Liver (tissue), 9 donors: ENCODE measurements around the gene PEF1. TPM values are rescaled to one million over a fixed set of nuclear protein-coding genes. Genes with fewer than 3 reads are reported as not detected.

Experiments used
- DNase-seq: peaks from one replicate; pipeline ENCODE4 v3.0.0-alpha.2; 2017; ENCODE audit warnings: low spot score
- H3K27ac ChIP-seq, 2 donors: one replicate each; pipeline ENCODE4 v1.7.0; 2013; ENCODE audit warnings: inconsistent platforms in 2 of 2, low read length in 2 of 2, control low read depth in 1 of 2, low read depth in 1 of 2, mild to moderate bottlenecking in 1 of 2
- H3K27me3 ChIP-seq, 4 donors: one replicate each; pipeline versions ENCODE4 v1.6.1 to v1.7.0; 2013; ENCODE audit warnings: low read length in 3 of 4, inconsistent platforms in 1 of 4, mild to moderate bottlenecking in 1 of 4, moderate library complexity in 1 of 4; ENCODE audit not compliant: control insufficient read depth in 4 of 4, insufficient read depth in 4 of 4
- H3K36me3 ChIP-seq, 4 donors: one replicate each; pipeline versions ENCODE4 v1.6.1 to v1.7.0; 2013; ENCODE audit warnings: low read length in 3 of 4, mild to moderate bottlenecking in 3 of 4, low read depth in 1 of 4, moderate library complexity in 1 of 4; ENCODE audit not compliant: control insufficient read depth in 4 of 4, insufficient read depth in 3 of 4
- H3K4me1 ChIP-seq, 4 donors: one replicate each; pipeline versions ENCODE4 v1.6.1 to v1.7.0; 2013; ENCODE audit warnings: low read length in 3 of 4, mild to moderate bottlenecking in 3 of 4, moderate library complexity in 1 of 4; ENCODE audit not compliant: control insufficient read depth in 4 of 4, insufficient read depth in 4 of 4
- H3K4me3 ChIP-seq, 3 donors: one replicate each; pipeline versions ENCODE4 v1.6.1 to v1.7.0; 2013; ENCODE audit warnings: low read length in 3 of 3, control low read depth in 1 of 3, low read depth in 1 of 3, mild to moderate bottlenecking in 1 of 3
- H3K9ac ChIP-seq, 2 donors: one replicate each; pipeline ENCODE4 v1.7.0; 2013; ENCODE audit warnings: low read length in 2 of 2, mild to moderate bottlenecking in 2 of 2, moderate library complexity in 2 of 2, control low read depth in 1 of 2, low read depth in 1 of 2
- H3K9me3 ChIP-seq, 4 donors: one replicate each; pipeline versions ENCODE4 v1.6.1 to v1.7.0; 2013; ENCODE audit warnings: low read length in 3 of 4; ENCODE audit not compliant: control insufficient read depth in 4 of 4
- ATF3 ChIP-seq: IDR thresholded peaks from 2 replicates; pipeline ENCODE4 v1.6.1; 2016; ENCODE audit warnings: antibody characterized with exemption
- CTCF ChIP-seq: fragments of 150-350 bp; IDR thresholded peaks from 2 replicates; pipeline ENCODE4 v1.5.1; 2017; ENCODE audit warnings: improper control_type of control experiment, low read depth, low read length; ENCODE audit not compliant: missing input control
- FOXA1 ChIP-seq: IDR thresholded peaks from 2 replicates; pipeline ENCODE4 v1.6.1; 2016; ENCODE audit warnings: antibody characterized with exemption
- GABPA ChIP-seq, 2 donors: IDR thresholded peaks in 1 of 2; conservative IDR thresholded peaks in 1 of 2; 2 replicates each; pipeline ENCODE4 v1.6.1; 2016; ENCODE audit warnings: antibody characterized with exemption in 2 of 2, mild to moderate bottlenecking in 1 of 2, moderate library complexity in 1 of 2
- HNF4A ChIP-seq, 2 donors: conservative IDR thresholded peaks; 2 replicates each; pipeline ENCODE4 v1.6.1; 2016; ENCODE audit warnings: antibody characterized with exemption in 2 of 2, mild to moderate bottlenecking in 2 of 2
- HNF4G ChIP-seq: IDR thresholded peaks from 2 replicates; pipeline ENCODE4 v1.6.1; 2016; ENCODE audit warnings: antibody characterized with exemption
- JUND ChIP-seq, 2 donors: IDR thresholded peaks; 2 replicates each; pipeline ENCODE4 v1.6.1; 2016; ENCODE audit warnings: antibody characterized with exemption in 2 of 2
- NR2F2 ChIP-seq: IDR thresholded peaks from 2 replicates; pipeline ENCODE4 v1.6.1; 2016; ENCODE audit warnings: antibody characterized with exemption
- RAD21 ChIP-seq, 2 donors: IDR thresholded peaks; 2 replicates each; pipeline ENCODE4 v1.6.1; 2016; ENCODE audit warnings: antibody characterized with exemption in 2 of 2, mild to moderate bottlenecking in 2 of 2
- RXRA ChIP-seq, 2 donors: IDR thresholded peaks; 2 replicates each; pipeline ENCODE4 v1.6.1; 2017 to 2018; ENCODE audit warnings: antibody characterized with exemption in 2 of 2, mild to moderate bottlenecking in 1 of 2
- SP1 ChIP-seq: IDR thresholded peaks from 2 replicates; pipeline ENCODE4 v1.6.1; 2018; ENCODE audit warnings: antibody characterized with exemption, mild to moderate bottlenecking
- TAF1 ChIP-seq: conservative IDR thresholded peaks from 2 replicates; pipeline ENCODE4 v1.6.1; 2016; ENCODE audit warnings: antibody characterized with exemption, mild to moderate bottlenecking
- YY1 ChIP-seq: IDR thresholded peaks from 2 replicates; pipeline ENCODE4 v1.6.1; 2016; ENCODE audit warnings: antibody characterized with exemption, mild to moderate bottlenecking
- WGBS: extraction: QIAGEN DNeasy Blood & Tissue Kit; methylation state at CpG from one replicate; pipeline ENCODE4 v1.1.7; 2013; 5-methylcytosine and 5-hydroxymethylcytosine counted together
- polyA plus RNA-seq, 2 donors: library from polyadenylated mRNA; stranded (reverse) in 1 of 2; unstranded in 1 of 2; fragments of 200-250 nt in 1 of 2; fragments of >200 nt in 1 of 2; fragmentation: Nextera tagmentation in 1 of 2; extraction: Ambion mirVana in 1 of 2; gene quantifications; one replicate each; pipeline versions ENCODE4 v1.2.1 to v1.2.3, GENCODE V29; 2013 to 2015
- total RNA-seq, 2 donors: library from RNA; depleted of rRNA; stranded (reverse); fragments of >200 nt; gene quantifications; one replicate each; pipeline ENCODE4 v1.2.3, GENCODE V29; 2014
- TF ChIP-seq, protein P1 (sequence below): IDR thresholded peaks from 2 replicates; pipeline ENCODE4 v1.6.1; 2016; ENCODE audit warnings: antibody characterized with exemption
- TF ChIP-seq, protein P2 (sequence below): IDR thresholded peaks from 2 replicates; pipeline ENCODE4 v1.6.1; 2016; ENCODE audit warnings: antibody characterized with exemption, mild to moderate bottlenecking
- TF ChIP-seq, protein P3 (sequence below): IDR thresholded peaks from 2 replicates; pipeline ENCODE4 v1.6.1; 2016; ENCODE audit warnings: antibody characterized with exemption
- donor health status: healthy.
- donor health status: healthy.
- donor health status: healthy.
- donor health status: healthy.
- donor health status: healthy.

The PEF1 gene
- total and polyA plus RNA-seq, 4 donors: 27.7 to 46.8 (median 32.2) TPM

DNA sequence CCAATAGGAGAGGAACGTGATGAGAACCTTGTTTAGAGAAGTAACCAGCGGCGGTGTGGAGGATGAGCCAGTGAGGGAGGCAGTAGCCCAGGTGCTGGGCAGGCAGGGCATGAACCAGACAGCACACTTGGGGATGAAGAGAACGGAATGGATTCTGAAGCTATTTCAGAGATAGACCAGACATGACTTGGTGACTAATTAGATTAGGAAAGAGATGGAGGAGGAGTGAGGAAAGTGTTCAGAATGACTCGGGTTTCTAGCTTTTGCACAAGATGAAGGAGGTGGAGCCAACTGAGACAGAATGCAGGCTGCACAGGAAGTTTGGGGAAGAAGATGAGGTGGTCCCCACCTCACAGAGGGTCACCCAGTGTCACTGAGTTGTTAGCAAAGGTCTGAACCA, 5.1 kb downstream of the PEF1 start:
- TF ChIP-seq CTCF (no peak), TAF1 (no peak), RXRA (IDR thresholded peaks at IDR 0.05) (no peak), HNF4G (no peak), HNF4A (conservative IDR thresholded peaks at IDR 0.05) (no peak), NR2F2 (no peak), RAD21 (IDR thresholded peaks at IDR 0.05) (no peak), YY1 (no peak)
- TF ChIP-seq, protein P1, sequence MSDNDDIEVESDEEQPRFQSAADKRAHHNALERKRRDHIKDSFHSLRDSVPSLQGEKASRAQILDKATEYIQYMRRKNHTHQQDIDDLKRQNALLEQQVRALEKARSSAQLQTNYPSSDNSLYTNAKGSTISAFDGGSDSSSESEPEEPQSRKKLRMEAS: no peak
- TF ChIP-seq, protein P2, sequence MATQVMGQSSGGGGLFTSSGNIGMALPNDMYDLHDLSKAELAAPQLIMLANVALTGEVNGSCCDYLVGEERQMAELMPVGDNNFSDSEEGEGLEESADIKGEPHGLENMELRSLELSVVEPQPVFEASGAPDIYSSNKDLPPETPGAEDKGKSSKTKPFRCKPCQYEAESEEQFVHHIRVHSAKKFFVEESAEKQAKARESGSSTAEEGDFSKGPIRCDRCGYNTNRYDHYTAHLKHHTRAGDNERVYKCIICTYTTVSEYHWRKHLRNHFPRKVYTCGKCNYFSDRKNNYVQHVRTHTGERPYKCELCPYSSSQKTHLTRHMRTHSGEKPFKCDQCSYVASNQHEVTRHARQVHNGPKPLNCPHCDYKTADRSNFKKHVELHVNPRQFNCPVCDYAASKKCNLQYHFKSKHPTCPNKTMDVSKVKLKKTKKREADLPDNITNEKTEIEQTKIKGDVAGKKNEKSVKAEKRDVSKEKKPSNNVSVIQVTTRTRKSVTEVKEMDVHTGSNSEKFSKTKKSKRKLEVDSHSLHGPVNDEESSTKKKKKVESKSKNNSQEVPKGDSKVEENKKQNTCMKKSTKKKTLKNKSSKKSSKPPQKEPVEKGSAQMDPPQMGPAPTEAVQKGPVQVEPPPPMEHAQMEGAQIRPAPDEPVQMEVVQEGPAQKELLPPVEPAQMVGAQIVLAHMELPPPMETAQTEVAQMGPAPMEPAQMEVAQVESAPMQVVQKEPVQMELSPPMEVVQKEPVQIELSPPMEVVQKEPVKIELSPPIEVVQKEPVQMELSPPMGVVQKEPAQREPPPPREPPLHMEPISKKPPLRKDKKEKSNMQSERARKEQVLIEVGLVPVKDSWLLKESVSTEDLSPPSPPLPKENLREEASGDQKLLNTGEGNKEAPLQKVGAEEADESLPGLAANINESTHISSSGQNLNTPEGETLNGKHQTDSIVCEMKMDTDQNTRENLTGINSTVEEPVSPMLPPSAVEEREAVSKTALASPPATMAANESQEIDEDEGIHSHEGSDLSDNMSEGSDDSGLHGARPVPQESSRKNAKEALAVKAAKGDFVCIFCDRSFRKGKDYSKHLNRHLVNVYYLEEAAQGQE: no peak
- WGBS: 72% methylated on average over 5 of the region's 5 CpGs
- H3K4me1 ChIP-seq: peaks cover 0 to 20% (median 10%) of the 10 kb centered on the region in 4 donors
- H3K27ac ChIP-seq: no peak overlapping the region
- no peak overlapping the region for H3K9ac ChIP-seq
- H3K27me3 ChIP-seq: no peaks in the 10 kb centered on the region
- no peaks in the 10 kb centered on the region for H3K9me3 ChIP-seq
- DNase-seq: no peak
- no peak overlapping the region for H3K4me3 ChIP-seq
- peaks cover 0 to 7% (median 3%) of the 10 kb centered on the region in 4 donors for H3K36me3 ChIP-seq

- no peak for DNase-seq
- no peak overlapping the region for H3K4me3 ChIP-seq
- peaks cover 0 to 10% (median 2%) of the 10 kb centered on the region in 4 donors for H3K4me1 ChIP-seq
- no peak overlapping the region for H3K27ac ChIP-seq
- no peaks in the 10 kb centered on the region for H3K9me3 ChIP-seq
- H3K36me3 ChIP-seq: peaks cover 0 to 9% (median 4%) of the 10 kb centered on the region in 4 donors
- no peaks in the 10 kb centered on the region for H3K27me3 ChIP-seq
- H3K9ac ChIP-seq: no peak overlapping the region
- 81% methylated on average over 5 of the region's 5 CpGs for WGBS
- TF ChIP-seq GABPA (IDR thresholded peaks at IDR 0.05 in 1 of 2, conservative IDR thresholded peaks at IDR 0.05 in 1 of 2) (no peak), JUND (IDR thresholded peaks at IDR 0.05) (no peak), SP1 (no peak), ATF3 (no peak), RXRA (IDR thresholded peaks at IDR 0.05) (no peak), NR2F2 (no peak), FOXA1 (no peak), RAD21 (IDR thresholded peaks at IDR 0.05) (no peak), YY1 (no peak), CTCF (no peak)
- TF ChIP-seq, protein P1: no peak
- TF ChIP-seq, protein P3, sequence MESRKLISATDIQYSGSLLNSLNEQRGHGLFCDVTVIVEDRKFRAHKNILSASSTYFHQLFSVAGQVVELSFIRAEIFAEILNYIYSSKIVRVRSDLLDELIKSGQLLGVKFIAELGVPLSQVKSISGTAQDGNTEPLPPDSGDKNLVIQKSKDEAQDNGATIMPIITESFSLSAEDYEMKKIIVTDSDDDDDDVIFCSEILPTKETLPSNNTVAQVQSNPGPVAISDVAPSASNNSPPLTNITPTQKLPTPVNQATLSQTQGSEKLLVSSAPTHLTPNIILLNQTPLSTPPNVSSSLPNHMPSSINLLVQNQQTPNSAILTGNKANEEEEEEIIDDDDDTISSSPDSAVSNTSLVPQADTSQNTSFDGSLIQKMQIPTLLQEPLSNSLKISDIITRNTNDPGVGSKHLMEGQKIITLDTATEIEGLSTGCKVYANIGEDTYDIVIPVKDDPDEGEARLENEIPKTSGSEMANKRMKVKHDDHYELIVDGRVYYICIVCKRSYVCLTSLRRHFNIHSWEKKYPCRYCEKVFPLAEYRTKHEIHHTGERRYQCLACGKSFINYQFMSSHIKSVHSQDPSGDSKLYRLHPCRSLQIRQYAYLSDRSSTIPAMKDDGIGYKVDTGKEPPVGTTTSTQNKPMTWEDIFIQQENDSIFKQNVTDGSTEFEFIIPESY: no peak
- TF ChIP-seq, protein P2: no peak
These were observed 6.6 kb downstream of the PEF1 start for GRCh38 chr1:31637915-31638673.
